HCT116 (cell line): Measurements from ENCODE around the gene UPF1. TPM values are rescaled to one million over a fixed set of nuclear protein-coding genes. Genes with fewer than 3 reads are reported as not detected.

Experiments
- ATAC-seq: fragments of 200-7000 bp; cut with Tn5 transposase; 2 replicates; pipeline ENCODE4 v1.9.1; 2020; ENCODE audit warnings: mild to moderate bottlenecking, moderate library complexity
- BruUV-seq: library from RNA; stranded (reverse); fragments of 400-500 nt; replicated peaks from 2 replicates; lab custom pipeline; 2021; lab: Mats Ljungman, UMichigan
- CTCF ChIA-PET: fragments of 300-600 bp; sonication (Branson Sonifier 250); formaldehyde crosslinking; loops from one replicate; lab custom pipeline; 2021; ENCODE audit warnings: antibody characterized with exemption; lab: Charles Lee
- POLR2A ChIA-PET: fragments of 300-600, 350-600 bp; sonication (Branson Sonifier 250); formaldehyde crosslinking; loops from one replicate; lab custom pipeline; 2021; ENCODE audit warnings: antibody characterized with exemption; lab: Charles Lee
- RAD21 ChIA-PET, 2 experiments: fragments of 300-600 bp; sonication (Branson Sonifier 250); formaldehyde crosslinking; loops; one replicate each; lab custom pipeline; 2023; ENCODE audit warnings: low total read pairs in 2 of 2; ENCODE audit not compliant: uncharacterized antibody in 2 of 2, unreplicated experiment in 2 of 2, low non-redundant PET in 1 of 2; lab: Charles Lee
- DNase-seq: peaks from one replicate; pipeline ENCODE4 v3.0.0-alpha.2; 2010; ENCODE audit warnings: low read depth, low spot score
- H2AFZ ChIP-seq: fragments of 200-600 bp; shearing (Covaris generic), sonication (generic); 2 replicates; pipeline ENCODE4 v1.6.1; 2017; ENCODE audit warnings: low read depth, mixed run types, mixed read lengths, antibody characterized with exemption, low read length; ENCODE audit not compliant: poor library complexity, severe bottlenecking
- H3K27ac ChIP-seq: 2 replicates; pipeline ENCODE4 v1.5.1; 2012; ENCODE audit warnings: low read depth, low read length
- H3K27me3 ChIP-seq: fragments of 200-600 bp; sonication (generic); 2 replicates; pipeline ENCODE4 v1.6.1; 2016; ENCODE audit warnings: mixed run types, low read length, mixed read lengths; ENCODE audit not compliant: insufficient read depth
- H3K36me3 ChIP-seq, 2 experiments: fragments of 200-500 bp in 1 of 2; fragments of 200-600 bp in 1 of 2; sonication (Bioruptor generic) in 1 of 2; sonication (generic) in 1 of 2; 2 replicates each; pipeline versions ENCODE4 v1.5.1 to v1.6.1; 2014 to 2016; ENCODE audit warnings: low read length in 2 of 2, inconsistent platforms in 1 of 2, mixed read lengths in 1 of 2, mixed run types in 1 of 2; ENCODE audit not compliant: insufficient read depth in 2 of 2, control insufficient read depth in 1 of 2
- H3K4me1 ChIP-seq, 2 experiments: fragments of 200-600 bp in 1 of 2; sonication (generic) in 1 of 2; 2 replicates each; pipeline versions ENCODE4 v1.5.1 to v1.6.1; 2012 to 2017; ENCODE audit warnings: low read length in 2 of 2, inconsistent platforms in 1 of 2, mild to moderate bottlenecking in 1 of 2, mixed read lengths in 1 of 2, mixed run types in 1 of 2, moderate library complexity in 1 of 2; ENCODE audit not compliant: insufficient read depth in 2 of 2, control insufficient read depth in 1 of 2
- H3K4me2 ChIP-seq: fragments of 200-600 bp; sonication (generic); 2 replicates; pipeline ENCODE4 v1.6.1; 2017; ENCODE audit warnings: mixed run types, low read length, mixed read lengths
- H3K4me3 ChIP-seq, 2 experiments: fragments of 200-600 bp in 1 of 2; sonication (generic) in 1 of 2; replicated peaks in 1 of 2; 2 replicates each; pipeline ENCODE4 v1.5.1; 2011 to 2016; ENCODE audit warnings: low read length in 2 of 2, control low read depth in 1 of 2, low read depth in 1 of 2, mild to moderate bottlenecking in 1 of 2, mixed read lengths in 1 of 2, mixed run types in 1 of 2
- H3K79me2 ChIP-seq: fragments of 200-600 bp; sonication (generic); 2 replicates; pipeline ENCODE4 v1.6.1; 2017; ENCODE audit warnings: mild to moderate bottlenecking, mixed run types, low read length, moderate library complexity, mixed read lengths; ENCODE audit not compliant: insufficient read depth
- H3K9ac ChIP-seq: fragments of 200-600 bp; sonication (generic); 2 replicates; pipeline ENCODE4 v1.6.1; 2016; ENCODE audit warnings: low read length, mixed read lengths
- H3K9me2 ChIP-seq: fragments of 200-600 bp; sonication (generic), shearing (Covaris generic); 2 replicates; pipeline ENCODE4 v1.6.1; 2017; ENCODE audit warnings: mixed run types, mild to moderate bottlenecking, moderate library complexity; ENCODE audit not compliant: insufficient read depth
- H3K9me3 ChIP-seq, 2 experiments: fragments of 200-500 bp in 1 of 2; fragments of 200-600 bp in 1 of 2; sonication (Bioruptor generic) in 1 of 2; sonication (generic) in 1 of 2; 2 replicates each; pipeline ENCODE4 v1.6.1; 2014 to 2017; ENCODE audit warnings: low read length in 2 of 2, mixed read lengths in 2 of 2, inconsistent platforms in 1 of 2, low read depth in 1 of 2, mild to moderate bottlenecking in 1 of 2, mixed run types in 1 of 2, moderate library complexity in 1 of 2; ENCODE audit not compliant: control insufficient read depth in 1 of 2, insufficient read depth in 1 of 2
- H4K20me1 ChIP-seq: fragments of 200-600 bp; sonication (generic), shearing (Covaris generic); 2 replicates; pipeline ENCODE4 v1.6.1; 2017; ENCODE audit warnings: mixed run types, mild to moderate bottlenecking, moderate library complexity; ENCODE audit not compliant: insufficient read depth
- CEBPB ChIP-seq: IDR thresholded peaks from 2 replicates; pipeline ENCODE4 v1.6.1; 2012; ENCODE audit warnings: low read depth
- EGR1 ChIP-seq: IDR thresholded peaks from 2 replicates; pipeline ENCODE4 v1.6.1; 2012; ENCODE audit warnings: low read depth
- EZH2phosphoT487 ChIP-seq: fragments of 200-600 bp; IDR thresholded peaks from 2 replicates; pipeline ENCODE4 v1.6.1; 2018; ENCODE audit warnings: antibody characterized with exemption, borderline replicate concordance
- JUND ChIP-seq: IDR thresholded peaks from 2 replicates; pipeline ENCODE4 v1.6.1; 2012
- POLR2A ChIP-seq: IDR thresholded peaks from 2 replicates; pipeline ENCODE4 v1.7.0; 2011; ENCODE audit warnings: borderline replicate concordance; ENCODE audit not compliant: insufficient read depth, insufficient read length; ENCODE audit errors: extremely low read depth
- POLR2AphosphoS5 ChIP-seq: IDR thresholded peaks from 2 replicates; pipeline ENCODE4 v1.6.1; 2011; ENCODE audit warnings: mild to moderate bottlenecking, low read depth, low read length, moderate library complexity
- SRF ChIP-seq: IDR thresholded peaks from 2 replicates; pipeline ENCODE4 v1.6.1; 2012; ENCODE audit warnings: low read depth
- intact Hi-C: fragments of 100-400 bp; cut with micrococcal nuclease; formaldehyde crosslinking; loops from 2 replicates; pipeline ENCODE4 v1.10.0; 2022
- total RNA-seq: library from RNA; stranded (reverse); gene quantifications from one replicate; pipeline ENCODE4 v1.2.1, GENCODE V29; 2021; ENCODE audit not compliant: unreplicated experiment
- TF ChIP-seq, protein P1 (sequence below): IDR thresholded peaks from 2 replicates; pipeline ENCODE4 v1.6.1; 2012
- TF ChIP-seq, protein P2 (sequence below): IDR thresholded peaks from 2 replicates; pipeline ENCODE4 v1.6.1; 2012; ENCODE audit warnings: low read depth
- TF ChIP-seq, protein P3 (sequence below): IDR thresholded peaks from 2 replicates; pipeline ENCODE4 v1.6.1; 2012
- TF ChIP-seq, protein P4 (sequence below), 3 experiments: fragments of 200-600 bp in 1 of 3; sonication (generic) in 1 of 3; IDR thresholded peaks in 2 of 3; conservative IDR thresholded peaks in 1 of 3; 2 replicates each; pipeline ENCODE4 v1.5.1; 2012 to 2017; ENCODE audit warnings: low read depth in 2 of 3, low read length in 2 of 3, antibody characterized with exemption in 1 of 3, borderline replicate concordance in 1 of 3, control low read depth in 1 of 3, mild to moderate bottlenecking in 1 of 3, mixed read lengths in 1 of 3, mixed run types in 1 of 3, moderate library complexity in 1 of 3; ENCODE audit not compliant: insufficient read depth in 1 of 3

UPF1 gene
- total RNA-seq, 1 experiment from 2014 or later, result 78.5 TPM

DNA sequence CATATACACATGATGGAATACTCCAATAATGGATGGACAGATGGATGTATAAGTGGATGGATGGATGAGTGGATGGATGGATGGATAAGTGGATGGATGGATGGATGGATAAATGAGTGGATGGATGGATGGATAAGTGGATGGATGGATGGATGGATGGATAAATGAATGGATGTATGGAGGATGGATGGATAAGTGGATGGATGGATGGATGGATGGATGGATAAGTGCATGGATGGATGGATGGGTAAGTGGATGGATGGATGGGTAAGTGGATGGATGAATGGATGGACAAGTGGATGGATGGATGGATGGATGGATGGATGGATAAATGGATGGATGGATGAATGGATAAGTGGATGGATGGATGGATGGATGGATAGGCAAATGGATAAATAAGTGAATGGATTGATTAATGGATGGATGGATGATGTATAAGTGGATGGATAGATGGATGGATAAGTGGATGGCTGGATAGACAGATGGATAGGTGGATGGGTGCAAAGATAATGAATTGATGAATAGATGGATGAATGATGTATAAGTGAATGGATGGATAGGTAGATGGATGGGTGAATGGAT is 32.3 kb upstream of the UPF1 start (continued):
- TF ChIP-seq, protein P1, sequence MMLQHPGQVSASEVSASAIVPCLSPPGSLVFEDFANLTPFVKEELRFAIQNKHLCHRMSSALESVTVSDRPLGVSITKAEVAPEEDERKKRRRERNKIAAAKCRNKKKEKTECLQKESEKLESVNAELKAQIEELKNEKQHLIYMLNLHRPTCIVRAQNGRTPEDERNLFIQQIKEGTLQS, result no peak
- TF ChIP-seq POLR2A (no peak), JUND (no peak), EZH2phosphoT487 (no peak), POLR2AphosphoS5 (no peak), EGR1 (no peak)
- TF ChIP-seq, protein P2, sequence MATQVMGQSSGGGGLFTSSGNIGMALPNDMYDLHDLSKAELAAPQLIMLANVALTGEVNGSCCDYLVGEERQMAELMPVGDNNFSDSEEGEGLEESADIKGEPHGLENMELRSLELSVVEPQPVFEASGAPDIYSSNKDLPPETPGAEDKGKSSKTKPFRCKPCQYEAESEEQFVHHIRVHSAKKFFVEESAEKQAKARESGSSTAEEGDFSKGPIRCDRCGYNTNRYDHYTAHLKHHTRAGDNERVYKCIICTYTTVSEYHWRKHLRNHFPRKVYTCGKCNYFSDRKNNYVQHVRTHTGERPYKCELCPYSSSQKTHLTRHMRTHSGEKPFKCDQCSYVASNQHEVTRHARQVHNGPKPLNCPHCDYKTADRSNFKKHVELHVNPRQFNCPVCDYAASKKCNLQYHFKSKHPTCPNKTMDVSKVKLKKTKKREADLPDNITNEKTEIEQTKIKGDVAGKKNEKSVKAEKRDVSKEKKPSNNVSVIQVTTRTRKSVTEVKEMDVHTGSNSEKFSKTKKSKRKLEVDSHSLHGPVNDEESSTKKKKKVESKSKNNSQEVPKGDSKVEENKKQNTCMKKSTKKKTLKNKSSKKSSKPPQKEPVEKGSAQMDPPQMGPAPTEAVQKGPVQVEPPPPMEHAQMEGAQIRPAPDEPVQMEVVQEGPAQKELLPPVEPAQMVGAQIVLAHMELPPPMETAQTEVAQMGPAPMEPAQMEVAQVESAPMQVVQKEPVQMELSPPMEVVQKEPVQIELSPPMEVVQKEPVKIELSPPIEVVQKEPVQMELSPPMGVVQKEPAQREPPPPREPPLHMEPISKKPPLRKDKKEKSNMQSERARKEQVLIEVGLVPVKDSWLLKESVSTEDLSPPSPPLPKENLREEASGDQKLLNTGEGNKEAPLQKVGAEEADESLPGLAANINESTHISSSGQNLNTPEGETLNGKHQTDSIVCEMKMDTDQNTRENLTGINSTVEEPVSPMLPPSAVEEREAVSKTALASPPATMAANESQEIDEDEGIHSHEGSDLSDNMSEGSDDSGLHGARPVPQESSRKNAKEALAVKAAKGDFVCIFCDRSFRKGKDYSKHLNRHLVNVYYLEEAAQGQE, result no peak
- TF ChIP-seq, protein P3, sequence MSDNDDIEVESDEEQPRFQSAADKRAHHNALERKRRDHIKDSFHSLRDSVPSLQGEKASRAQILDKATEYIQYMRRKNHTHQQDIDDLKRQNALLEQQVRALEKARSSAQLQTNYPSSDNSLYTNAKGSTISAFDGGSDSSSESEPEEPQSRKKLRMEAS, result no peak
- TF ChIP-seq, all 23 proteins: peak for 0

DNA sequence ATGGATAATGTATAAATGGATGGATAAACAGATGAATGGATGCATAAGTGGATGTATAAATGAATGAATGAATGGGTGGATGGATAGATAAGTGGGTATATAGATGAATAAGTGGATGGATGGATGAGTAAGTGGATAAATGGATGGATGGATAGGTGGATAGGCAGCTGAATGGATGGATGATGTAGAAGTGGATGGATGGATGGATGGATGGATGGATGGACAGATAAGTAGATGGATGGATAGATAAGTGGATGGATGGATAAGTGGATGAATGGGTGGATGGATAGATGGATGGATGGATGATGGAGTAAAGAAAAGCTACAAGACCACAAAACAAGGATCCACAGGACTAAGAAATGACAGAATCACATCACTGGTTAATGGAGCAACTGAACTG is 31.7 kb upstream of the UPF1 start:
- no peaks in the 10 kb centered on the region for H3K36me3 ChIP-seq
- no peaks in the 10 kb centered on the region for H4K20me1 ChIP-seq
- H3K9me3 ChIP-seq, result no peaks in the 10 kb centered on the region
- peaks cover 5 to 10% of the 10 kb centered on the region in 2 experiments; a peak in 1 of 4 replicates for H3K4me1 ChIP-seq
- no peak for ATAC-seq
- no peak for DNase-seq
- H3K27ac ChIP-seq, result no peak overlapping the region
- no peaks in the 10 kb centered on the region for H3K79me2 ChIP-seq
- TF ChIP-seq, protein P4, sequence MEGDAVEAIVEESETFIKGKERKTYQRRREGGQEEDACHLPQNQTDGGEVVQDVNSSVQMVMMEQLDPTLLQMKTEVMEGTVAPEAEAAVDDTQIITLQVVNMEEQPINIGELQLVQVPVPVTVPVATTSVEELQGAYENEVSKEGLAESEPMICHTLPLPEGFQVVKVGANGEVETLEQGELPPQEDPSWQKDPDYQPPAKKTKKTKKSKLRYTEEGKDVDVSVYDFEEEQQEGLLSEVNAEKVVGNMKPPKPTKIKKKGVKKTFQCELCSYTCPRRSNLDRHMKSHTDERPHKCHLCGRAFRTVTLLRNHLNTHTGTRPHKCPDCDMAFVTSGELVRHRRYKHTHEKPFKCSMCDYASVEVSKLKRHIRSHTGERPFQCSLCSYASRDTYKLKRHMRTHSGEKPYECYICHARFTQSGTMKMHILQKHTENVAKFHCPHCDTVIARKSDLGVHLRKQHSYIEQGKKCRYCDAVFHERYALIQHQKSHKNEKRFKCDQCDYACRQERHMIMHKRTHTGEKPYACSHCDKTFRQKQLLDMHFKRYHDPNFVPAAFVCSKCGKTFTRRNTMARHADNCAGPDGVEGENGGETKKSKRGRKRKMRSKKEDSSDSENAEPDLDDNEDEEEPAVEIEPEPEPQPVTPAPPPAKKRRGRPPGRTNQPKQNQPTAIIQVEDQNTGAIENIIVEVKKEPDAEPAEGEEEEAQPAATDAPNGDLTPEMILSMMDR (IDR thresholded peaks at IDR 0.05 in 2 of 3, conservative IDR thresholded peaks at IDR 0.05 in 1 of 3; ENCODE audit: borderline replicate concordance in 1 of 3, insufficient read depth in 1 of 3, low read depth in 2 of 3, low read length in 2 of 3), result no peak
- no peak for TF ChIP-seq CEBPB
- no peak for TF ChIP-seq SRF
- TF ChIP-seq JUND, result no peak
- TF ChIP-seq EGR1, result no peak
- TF ChIP-seq, protein P3, result no peak
- ChIA-PET CTCF (no interaction called here), POLR2A (no interaction called here), RAD21 (no interaction called here)
- intact Hi-C loops, result no loop called here
- H3K4me2 ChIP-seq, result no peak overlapping the region
- H3K9me2 ChIP-seq, result no peaks in the 10 kb centered on the region
- H3K27me3 ChIP-seq, result 0 out of 2 replicates have a peak, but pooled peaks cover 3% of the 10 kb centered on the region
- no peak overlapping the region for H3K4me3 ChIP-seq
- no peak overlapping the region for H3K9ac ChIP-seq
- BruUV-seq, result no TSS peak
- H2AFZ ChIP-seq, result no peak overlapping the region
